Activated naive CD4-positive, alpha-beta T cell treated with anti-CD3 and anti-CD28 coated beads, Interleukin-2, amount 10 ng/mL, durations not matched to agents 7 days and 5 days (primary cell): ENCODE results near the gene NPHS1.
"Not testable (repeated sequence)": the region's sequence is repeated elsewhere in the genome, so short reads cannot be mapped to it uniquely, and the experiment has no call there.

Experiments used
- CTCF ChIA-PET: fragments of 350-600 bp; sonication (Branson Sonifier 250); formaldehyde crosslinking; loops from one replicate; lab custom pipeline; 2021; ENCODE audit warnings: antibody characterized with exemption; lab: Charles Lee
- DNase-seq: peaks from one replicate; pipeline ENCODE4 v3.0.0-alpha.2; 2020
- H3K27ac Mint-ChIP-seq: one replicate; pipeline ENCODE4 v1.8.0; 2021; ENCODE audit warnings: mild to moderate bottlenecking, moderate library complexity, mixed read lengths
- H3K27me3 Mint-ChIP-seq: one replicate; pipeline ENCODE4 v1.8.0; 2021; ENCODE audit warnings: mild to moderate bottlenecking, mixed read lengths
- H3K36me3 Mint-ChIP-seq: one replicate; pipeline ENCODE4 v1.8.0; 2021; ENCODE audit warnings: mixed read lengths
- H3K4me1 Mint-ChIP-seq: one replicate; pipeline ENCODE4 v1.8.0; 2021; ENCODE audit warnings: mixed read lengths
- H3K4me3 Mint-ChIP-seq: one replicate; pipeline ENCODE4 v1.8.0; 2021; ENCODE audit warnings: mild to moderate bottlenecking, moderate library complexity, mixed read lengths
- H3K9me3 Mint-ChIP-seq: one replicate; pipeline ENCODE4 v1.8.0; 2021; ENCODE audit warnings: mixed read lengths

Gene NPHS1

GRCh38 chr19:35888398-35888797 is 36.1 kb upstream of the NPHS1 start:
- H3K4me1 Mint-ChIP-seq: peaks cover 4% of the 10 kb centered on the region
- H3K4me3 Mint-ChIP-seq: no peak overlapping the region
- H3K9me3 Mint-ChIP-seq: no peaks in the 10 kb centered on the region
- no peaks in the 10 kb centered on the region for H3K27me3 Mint-ChIP-seq
- no peak for DNase-seq
- CTCF ChIA-PET: interaction anchor here (1.2 kb wide), 1 partner anchor 43 kb away, joined by 4 read pairs; no protein-coding TSS in a partner anchor
- H3K36me3 Mint-ChIP-seq: peaks cover 55% of the 10 kb centered on the region
- H3K27ac Mint-ChIP-seq: no peak overlapping the region

DNA sequence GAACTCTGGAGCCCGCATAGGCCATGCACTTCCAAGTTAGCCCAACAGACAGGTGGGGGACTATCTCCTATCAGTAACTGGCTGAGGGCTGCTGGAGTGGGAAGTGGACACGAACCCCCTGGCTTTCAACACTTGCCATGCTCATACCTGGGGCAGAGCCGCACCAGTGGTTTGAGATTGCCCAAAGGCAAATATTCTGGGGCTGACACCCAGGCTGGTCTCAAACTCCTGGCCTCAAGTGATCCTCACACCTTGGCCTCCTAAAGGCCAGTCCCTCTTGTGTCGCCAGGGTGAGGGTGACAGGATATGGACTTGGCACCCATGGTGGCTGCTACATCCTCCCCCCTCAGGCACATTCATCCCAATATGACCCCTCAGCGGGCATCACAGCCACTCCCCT is 34.9 kb upstream of the NPHS1 start:
- Mint-ChIP-seq H3K27ac (no peak overlapping the region), H3K9me3 (no peaks in the 10 kb centered on the region), H3K4me1 (peaks cover 3% of the 10 kb centered on the region), H3K36me3 (peaks cover 45% of the 10 kb centered on the region), H3K27me3 (no peaks in the 10 kb centered on the region), H3K4me3 (no peak overlapping the region)
- CTCF ChIA-PET: no interaction called here
- DNase-seq: no peak

- H3K27ac Mint-ChIP-seq: no peak overlapping the region
- DNase-seq: no peak
- no peaks in the 10 kb centered on the region for H3K9me3 Mint-ChIP-seq
- H3K4me1 Mint-ChIP-seq: peaks cover 4% of the 10 kb centered on the region
- no peaks in the 10 kb centered on the region for H3K27me3 Mint-ChIP-seq
- no peak overlapping the region for H3K4me3 Mint-ChIP-seq
- H3K36me3 Mint-ChIP-seq: peaks cover 41% of the 10 kb centered on the region
- CTCF ChIA-PET: interaction anchor here (1.3 kb wide), 1 partner anchor 46 kb away, joined by 10 read pairs; no protein-coding TSS in a partner anchor
Measured at GRCh38 chr19:35885904-35886303, 33.6 kb upstream of the NPHS1 start.

GRCh38 chr19:35885225-35885738 is 33.0 kb upstream of the NPHS1 start:
- Mint-ChIP-seq H3K4me3 (no peak overlapping the region), H3K4me1 (peaks cover 4% of the 10 kb centered on the region), H3K9me3 (no peaks in the 10 kb centered on the region), H3K27ac (peak overlapping the region; percentile 76), H3K27me3 (peaks cover under 1% of the 10 kb centered on the region), H3K36me3 (peaks cover 37% of the 10 kb centered on the region)
- no peak for DNase-seq
- CTCF ChIA-PET: interaction anchor here (1.3 kb wide), 1 partner anchor 46 kb away, joined by 10 read pairs; no protein-coding TSS in a partner anchor

- H3K9me3 Mint-ChIP-seq: no peaks in the 10 kb centered on the region
- H3K27ac Mint-ChIP-seq: peak overlapping the region; percentile 65
- DNase-seq: no peak
Measured at GRCh38 chr19:35883882-35884281, 31.6 kb upstream of the NPHS1 start.

GRCh38 chr19:35882114-35882832 is 30.0 kb upstream of the NPHS1 start:
- H3K4me1 Mint-ChIP-seq: peaks cover 10% of the 10 kb centered on the region
- peaks cover 31% of the 10 kb centered on the region for H3K27me3 Mint-ChIP-seq
- no peak overlapping the region for H3K4me3 Mint-ChIP-seq
- CTCF ChIA-PET: interaction anchor here (0.8 to 5.5 kb wide), 6 partner anchors 9 to 230 kb away, joined by 3 to 86 read pairs (median 3); no protein-coding TSS in a partner anchor
- H3K36me3 Mint-ChIP-seq: peaks cover 16% of the 10 kb centered on the region
- peak overlapping the region; percentile 62 for H3K27ac Mint-ChIP-seq
- H3K9me3 Mint-ChIP-seq: no peaks in the 10 kb centered on the region
- DNase-seq: peak; percentile 51

More at GRCh38 chr19:35883882-35884281, 31.6 kb upstream of the NPHS1 start:
- Mint-ChIP-seq H3K27me3 (peaks cover 15% of the 10 kb centered on the region), H3K36me3 (peaks cover 27% of the 10 kb centered on the region), H3K4me1 (peaks cover 10% of the 10 kb centered on the region), H3K4me3 (no peak overlapping the region)
- CTCF ChIA-PET: interaction anchor here (0.6 to 5.5 kb wide), 5 partner anchors 10 to 895 kb away, joined by 3 to 86 read pairs (median 4); no protein-coding TSS in a partner anchor

GRCh38 chr19:35879770-35880317 is 27.5 kb upstream of the NPHS1 start:
- Mint-ChIP-seq H3K27me3 (peaks cover 41% of the 10 kb centered on the region), H3K4me3 (no peak overlapping the region), H3K36me3 (no peaks in the 10 kb centered on the region), H3K9me3 (no peaks in the 10 kb centered on the region), H3K4me1 (peaks cover 10% of the 10 kb centered on the region), H3K27ac (no peak overlapping the region)
- CTCF ChIA-PET: interaction anchor here (0.7 to 5.5 kb wide), 4 partner anchors 16 to 127 kb away, joined by 3 to 86 read pairs (median 3); no protein-coding TSS in a partner anchor
- peak; percentile 94 for DNase-seq

GRCh38 chr19:35879068-35879467 is 26.8 kb upstream of the NPHS1 start:
- CTCF ChIA-PET: interaction anchor here (0.7 to 5.5 kb wide), 3 partner anchors 16 to 128 kb away, joined by 3 to 86 read pairs (median 3); no protein-coding TSS in a partner anchor
- no peak overlapping the region for H3K27ac Mint-ChIP-seq
- H3K9me3 Mint-ChIP-seq: no peaks in the 10 kb centered on the region
- no peaks in the 10 kb centered on the region for H3K36me3 Mint-ChIP-seq
- peaks cover 44% of the 10 kb centered on the region for H3K27me3 Mint-ChIP-seq
- DNase-seq: no peak
- peaks cover 10% of the 10 kb centered on the region for H3K4me1 Mint-ChIP-seq
- no peak overlapping the region for H3K4me3 Mint-ChIP-seq

DNA sequence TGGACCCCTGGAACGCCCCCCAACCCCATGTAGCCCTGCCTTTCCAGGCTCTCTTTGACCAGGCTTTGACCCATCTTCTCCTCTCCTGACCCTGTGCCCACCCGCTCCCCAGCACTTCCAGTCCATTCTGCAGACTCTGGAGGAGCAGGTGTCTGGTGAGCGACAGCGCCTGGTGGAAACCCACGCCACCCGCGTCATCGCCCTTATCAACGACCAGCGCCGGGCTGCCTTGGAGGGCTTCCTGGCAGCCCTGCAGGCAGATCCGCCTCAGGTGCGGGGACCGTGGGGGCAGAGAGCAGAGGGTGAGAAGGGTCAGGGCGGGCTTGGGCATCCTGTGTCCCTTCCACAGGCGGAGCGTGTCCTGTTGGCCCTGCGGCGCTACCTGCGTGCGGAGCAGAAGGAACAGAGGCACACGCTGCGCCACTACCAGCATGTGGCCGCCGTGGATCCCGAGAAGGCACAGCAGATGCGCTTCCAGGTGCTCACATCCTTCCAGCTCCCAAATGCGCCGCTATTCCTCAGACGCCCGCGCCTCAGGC is 22.2 kb upstream of the NPHS1 start:
- no peak overlapping the region for H3K27ac Mint-ChIP-seq
- peaks cover 59% of the 10 kb centered on the region for H3K27me3 Mint-ChIP-seq
- no peak overlapping the region for H3K4me3 Mint-ChIP-seq
- CTCF ChIA-PET: no interaction called here
- no peaks in the 10 kb centered on the region for H3K36me3 Mint-ChIP-seq
- no peak for DNase-seq
- H3K9me3 Mint-ChIP-seq: no peaks in the 10 kb centered on the region
- peaks cover 9% of the 10 kb centered on the region for H3K4me1 Mint-ChIP-seq

- H3K4me3 Mint-ChIP-seq: no peak overlapping the region
- CTCF ChIA-PET: no interaction called here
- no peak for DNase-seq
- H3K4me1 Mint-ChIP-seq: peaks cover 16% of the 10 kb centered on the region
- no peak overlapping the region for H3K27ac Mint-ChIP-seq
- peaks cover 56% of the 10 kb centered on the region for H3K27me3 Mint-ChIP-seq
- no peaks in the 10 kb centered on the region for H3K36me3 Mint-ChIP-seq
- H3K9me3 Mint-ChIP-seq: no peaks in the 10 kb centered on the region
Measured at GRCh38 chr19:35872180-35872579, 19.9 kb upstream of the NPHS1 start.

DNA sequence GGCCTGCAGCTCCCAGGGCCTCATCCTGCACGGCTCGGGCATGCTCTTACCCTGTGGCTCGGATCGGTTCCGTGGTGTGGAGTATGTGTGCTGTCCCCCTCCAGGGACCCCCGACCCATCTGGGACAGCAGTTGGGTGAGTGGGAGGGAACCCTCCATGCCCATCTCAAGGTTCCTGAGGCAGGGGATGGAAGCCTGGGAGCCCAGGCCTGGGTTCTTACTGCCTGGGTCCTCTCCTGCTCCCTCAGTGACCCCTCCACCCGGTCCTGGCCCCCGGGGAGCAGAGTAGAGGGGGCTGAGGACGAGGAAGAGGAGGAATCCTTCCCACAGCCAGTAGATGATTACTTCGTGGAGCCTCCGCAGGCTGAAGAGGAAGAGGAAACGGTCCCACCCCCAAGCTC is 19.3 kb upstream of the NPHS1 start:
- Mint-ChIP-seq H3K9me3 (no peaks in the 10 kb centered on the region), H3K27me3 (peaks cover 62% of the 10 kb centered on the region), H3K36me3 (no peaks in the 10 kb centered on the region), H3K27ac (no peak overlapping the region), H3K4me1 (peaks cover 16% of the 10 kb centered on the region), H3K4me3 (no peak overlapping the region)
- no peak for DNase-seq
- CTCF ChIA-PET: no interaction called here

DNA sequence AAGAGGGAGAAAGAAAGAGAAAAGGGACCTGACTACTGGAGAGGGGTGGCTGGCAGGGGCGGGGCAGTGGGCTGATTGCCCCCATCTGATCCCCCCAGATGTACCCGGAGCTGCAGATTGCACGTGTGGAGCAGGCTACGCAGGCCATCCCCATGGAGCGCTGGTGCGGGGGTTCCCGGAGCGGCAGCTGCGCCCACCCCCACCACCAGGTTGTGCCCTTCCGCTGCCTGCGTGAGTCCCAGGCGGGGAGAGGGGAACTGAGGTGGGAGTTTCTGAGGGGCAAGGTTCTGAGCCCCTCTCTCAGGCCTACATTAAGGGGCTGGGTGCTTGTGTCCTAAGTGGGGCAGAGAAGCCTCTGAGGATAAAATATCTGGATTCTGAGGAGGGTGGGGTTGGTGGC is 18.5 kb upstream of the NPHS1 start:
- peaks cover 64% of the 10 kb centered on the region for H3K27me3 Mint-ChIP-seq
- H3K36me3 Mint-ChIP-seq: no peaks in the 10 kb centered on the region
- no peak for DNase-seq
- H3K4me1 Mint-ChIP-seq: peaks cover 16% of the 10 kb centered on the region
- no peak overlapping the region for H3K4me3 Mint-ChIP-seq
- no peak overlapping the region for H3K27ac Mint-ChIP-seq
- CTCF ChIA-PET: no interaction called here
- no peaks in the 10 kb centered on the region for H3K9me3 Mint-ChIP-seq

DNA sequence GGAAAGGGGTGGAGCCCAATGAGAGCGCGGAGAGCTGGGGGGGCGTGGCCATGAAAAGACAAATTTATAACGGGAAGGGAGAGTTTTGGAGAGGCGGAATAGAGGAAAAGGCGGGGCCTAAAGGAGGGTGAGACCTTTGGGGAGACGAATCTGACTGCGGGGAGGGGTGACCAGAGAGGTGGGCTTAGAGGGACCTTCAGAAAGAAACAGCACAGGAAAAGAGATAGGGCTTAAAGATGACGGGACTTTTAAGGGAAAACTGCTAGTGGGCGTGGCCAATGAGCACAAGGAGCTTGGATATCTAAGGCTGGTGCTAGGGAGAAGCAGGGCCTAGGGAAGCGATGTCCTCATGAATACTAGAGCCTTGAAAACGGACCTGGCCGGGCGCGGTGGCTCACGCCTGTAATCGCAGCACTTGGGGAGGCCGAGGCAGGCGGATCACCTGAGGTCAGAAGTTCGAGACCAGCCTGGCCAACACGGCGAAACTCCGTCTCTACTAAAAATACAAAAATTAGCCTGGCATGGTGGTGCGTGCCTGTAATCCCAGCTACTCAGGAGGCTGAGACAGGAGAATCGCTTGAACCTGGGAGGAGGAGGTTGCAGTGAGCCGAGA is 17.9 kb upstream of the NPHS1 start:
- Mint-ChIP-seq H3K4me3 (peak overlapping the region; percentile 48), H3K4me1 (peaks cover 16% of the 10 kb centered on the region), H3K27me3 (peaks cover 68% of the 10 kb centered on the region)
- DNase-seq, H3K27ac Mint-ChIP-seq, H3K36me3 Mint-ChIP-seq, H3K9me3 Mint-ChIP-seq: not testable (repeated sequence)
- CTCF ChIA-PET: interaction anchor here (0.6 kb wide), 1 partner anchor 71 kb away, joined by 4 read pairs; no protein-coding TSS in a partner anchor
